Measurements from ENCODE around the gene PFKFB1.

DNA sequence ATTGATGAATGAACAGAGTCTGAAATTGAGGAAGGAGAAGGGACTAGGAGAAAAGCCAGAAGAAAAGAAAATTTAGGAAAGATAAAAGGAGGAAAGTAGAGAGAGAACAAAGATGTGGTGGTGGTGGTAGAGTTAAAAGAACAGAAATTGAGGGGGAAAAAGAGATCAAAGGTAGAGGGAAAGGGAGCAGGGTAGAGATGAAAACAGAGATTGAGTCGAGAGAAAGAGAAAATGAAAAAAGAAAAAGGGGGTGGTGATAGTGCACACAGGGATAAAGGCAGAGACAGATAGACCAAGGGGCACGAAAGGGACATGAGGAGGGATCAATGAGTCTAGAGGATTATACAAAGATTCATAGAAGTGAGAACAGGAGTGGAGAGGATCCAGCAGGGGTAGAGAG is 32.9 kb upstream of the PFKFB1 start:
- no peak for TF ChIP-seq CTCF (IDR thresholded peaks at IDR 0.05; ENCODE audit: poor library complexity)
- no peak for TF ChIP-seq EZH2phosphoT487 (IDR thresholded peaks at IDR 0.05; ENCODE audit: low read depth, severe bottlenecking, unreplicated experiment)

Measured in hepatocyte (in vitro differentiated cells).